MM.1S (cell line): ENCODE measurements around the gene LYSMD2.

Experiments used
- DNase-seq: peaks from one replicate; pipeline ENCODE4 v3.0.0-alpha.2; 2015
- H2AFZ ChIP-seq: fragments of 300-600 bp; sonication (generic); 2 replicates; pipeline ENCODE4 v1.6.0; 2016; ENCODE audit warnings: antibody characterized with exemption, low read length
- H3F3A ChIP-seq: fragments of 300-600 bp; sonication (generic); 2 replicates; pipeline ENCODE4 v1.6.1; 2016; ENCODE audit warnings: mild to moderate bottlenecking, antibody characterized with exemption, low read length, moderate library complexity, mixed read lengths; ENCODE audit not compliant: insufficient read depth
- H3K27ac ChIP-seq: fragments of 300-600 bp; sonication (generic); 2 replicates; pipeline ENCODE4 v1.5.1; 2016; ENCODE audit warnings: mild to moderate bottlenecking, low read length
- H3K27me3 ChIP-seq: fragments of 300-600 bp; sonication (generic); replicated peaks from 2 replicates; pipeline ENCODE4 v1.6.0; 2016; ENCODE audit warnings: low read length; ENCODE audit not compliant: insufficient read depth
- H3K36me3 ChIP-seq: fragments of 300-600 bp; sonication (generic); replicated peaks from 2 replicates; pipeline ENCODE4 v1.6.1; 2016; ENCODE audit warnings: mild to moderate bottlenecking, low read length, mixed read lengths; ENCODE audit not compliant: insufficient read depth
- H3K4me1 ChIP-seq: fragments of 300-600 bp; sonication (generic); 2 replicates; pipeline ENCODE4 v1.6.1; 2016; ENCODE audit warnings: low read length, mixed read lengths
- H3K4me2 ChIP-seq: fragments of 300-600 bp; sonication (generic); 2 replicates; pipeline ENCODE4 v1.6.0; 2016; ENCODE audit warnings: low read depth, low read length
- H3K4me3 ChIP-seq: fragments of 300-600 bp; sonication (generic); 2 replicates; pipeline ENCODE4 v1.5.1; 2016; ENCODE audit warnings: low read length, mixed read lengths
- H3K79me2 ChIP-seq: fragments of 300-600 bp; sonication (generic); 2 replicates; pipeline ENCODE4 v1.6.1; 2016; ENCODE audit warnings: mixed run types, low read length, mixed read lengths
- H3K9ac ChIP-seq: fragments of 300-600 bp; sonication (generic); 2 replicates; pipeline ENCODE4 v1.6.1; 2016; ENCODE audit warnings: low read length, mixed read lengths
- H3K9me2 ChIP-seq: fragments of 300-600 bp; sonication (generic); replicated peaks from 2 replicates; pipeline ENCODE4 v1.6.1; 2016; ENCODE audit warnings: mild to moderate bottlenecking, low read length, mixed read lengths; ENCODE audit not compliant: insufficient read depth
- H3K9me3 ChIP-seq: fragments of 300-600 bp; sonication (generic); replicated peaks from 2 replicates; pipeline ENCODE4 v1.6.1; 2016; ENCODE audit warnings: mild to moderate bottlenecking, low read length, mixed read lengths; ENCODE audit not compliant: insufficient read depth
- H4K20me1 ChIP-seq: fragments of 300-600 bp; sonication (generic); 2 replicates; pipeline ENCODE4 v1.6.1; 2016; ENCODE audit warnings: mild to moderate bottlenecking, low read length, moderate library complexity, mixed read lengths; ENCODE audit not compliant: insufficient read depth
- EZH2 ChIP-seq: fragments of 300-600 bp; sonication (generic); optimal IDR thresholded peaks from 2 replicates; pipeline ENCODE3; 2017; ENCODE audit warnings: low read depth, mild to moderate bottlenecking, antibody characterized with exemption, low read length, mixed read lengths
- EZH2phosphoT487 ChIP-seq: fragments of 300-600 bp; sonication (generic); IDR thresholded peaks from 2 replicates; pipeline ENCODE4 v1.6.1; 2018; ENCODE audit warnings: antibody characterized with exemption, low read length
- TF ChIP-seq, protein P1 (sequence below): fragments of 300-600 bp; sonication (generic); IDR thresholded peaks from 2 replicates; pipeline ENCODE4 v1.5.1; 2016; ENCODE audit warnings: antibody characterized with exemption, low read length, mixed read lengths

The LYSMD2 gene

DNA sequence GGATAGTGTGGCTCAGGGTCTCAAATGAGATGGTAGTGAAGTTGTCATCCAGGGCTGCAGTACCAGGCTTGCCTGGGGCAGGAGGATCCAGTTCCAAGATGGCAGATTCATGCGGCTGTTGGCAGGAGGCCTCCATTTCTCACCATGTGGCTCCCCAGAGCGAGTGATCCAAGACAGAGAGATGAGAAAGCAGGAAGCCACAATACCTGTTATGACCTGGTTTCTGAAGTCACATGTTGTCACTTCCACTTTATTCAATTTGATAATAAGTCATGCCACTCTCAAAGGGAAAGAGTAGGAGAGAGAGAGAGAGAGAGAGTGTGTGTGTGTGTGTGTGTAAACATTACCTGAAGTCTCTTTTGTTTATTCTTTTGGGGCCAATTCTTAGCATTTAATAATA is 44.1 kb upstream of the LYSMD2 start:
- H3K9ac ChIP-seq, result no peak overlapping the region
- no peaks in the 10 kb centered on the region for H4K20me1 ChIP-seq
- H3K79me2 ChIP-seq, result no peaks in the 10 kb centered on the region
- no peaks in the 10 kb centered on the region for H3K4me1 ChIP-seq
- no peaks in the 10 kb centered on the region for H3F3A ChIP-seq
- H3K9me3 ChIP-seq, result no peaks in the 10 kb centered on the region
- TF ChIP-seq, protein P1, sequence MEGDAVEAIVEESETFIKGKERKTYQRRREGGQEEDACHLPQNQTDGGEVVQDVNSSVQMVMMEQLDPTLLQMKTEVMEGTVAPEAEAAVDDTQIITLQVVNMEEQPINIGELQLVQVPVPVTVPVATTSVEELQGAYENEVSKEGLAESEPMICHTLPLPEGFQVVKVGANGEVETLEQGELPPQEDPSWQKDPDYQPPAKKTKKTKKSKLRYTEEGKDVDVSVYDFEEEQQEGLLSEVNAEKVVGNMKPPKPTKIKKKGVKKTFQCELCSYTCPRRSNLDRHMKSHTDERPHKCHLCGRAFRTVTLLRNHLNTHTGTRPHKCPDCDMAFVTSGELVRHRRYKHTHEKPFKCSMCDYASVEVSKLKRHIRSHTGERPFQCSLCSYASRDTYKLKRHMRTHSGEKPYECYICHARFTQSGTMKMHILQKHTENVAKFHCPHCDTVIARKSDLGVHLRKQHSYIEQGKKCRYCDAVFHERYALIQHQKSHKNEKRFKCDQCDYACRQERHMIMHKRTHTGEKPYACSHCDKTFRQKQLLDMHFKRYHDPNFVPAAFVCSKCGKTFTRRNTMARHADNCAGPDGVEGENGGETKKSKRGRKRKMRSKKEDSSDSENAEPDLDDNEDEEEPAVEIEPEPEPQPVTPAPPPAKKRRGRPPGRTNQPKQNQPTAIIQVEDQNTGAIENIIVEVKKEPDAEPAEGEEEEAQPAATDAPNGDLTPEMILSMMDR, result no peak
- TF ChIP-seq EZH2 (no peak), EZH2phosphoT487 (no peak)
- no peak overlapping the region for H3K27ac ChIP-seq
- no peak overlapping the region for H3K4me3 ChIP-seq
- no peak overlapping the region for H2AFZ ChIP-seq
- no peak for DNase-seq
- H3K27me3 ChIP-seq, result no peaks in the 10 kb centered on the region
- H3K9me2 ChIP-seq, result no peaks in the 10 kb centered on the region
- no peaks in the 10 kb centered on the region for H3K36me3 ChIP-seq
- no peak overlapping the region for H3K4me2 ChIP-seq

DNA sequence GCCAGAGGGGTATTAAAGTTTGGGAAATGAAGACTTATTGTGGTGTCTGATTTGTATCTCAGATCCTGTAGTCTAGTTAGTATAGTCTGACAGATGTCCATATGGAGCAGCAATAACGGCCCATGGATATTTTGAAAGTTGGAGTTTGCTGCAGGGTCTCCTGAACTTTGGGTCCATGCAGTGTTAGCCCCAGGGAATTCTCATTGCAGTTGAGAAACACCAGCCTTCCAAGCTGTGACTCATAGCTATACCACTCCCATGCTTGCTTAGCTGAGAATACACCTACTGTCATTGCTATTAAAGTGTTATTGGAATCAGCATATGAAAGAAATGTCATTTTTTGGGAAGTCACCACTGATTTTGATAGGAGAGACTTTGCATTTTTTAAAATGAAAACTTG is 43.2 kb upstream of the LYSMD2 start:
- Histone ChIP-seq H3K36me3 (no peaks in the 10 kb centered on the region), H4K20me1 (no peaks in the 10 kb centered on the region), H3K4me3 (no peak overlapping the region), H3K9ac (no peak overlapping the region), H3K9me2 (no peaks in the 10 kb centered on the region), H3F3A (no peaks in the 10 kb centered on the region), H3K4me2 (no peak overlapping the region), H3K27me3 (no peaks in the 10 kb centered on the region), H3K9me3 (no peaks in the 10 kb centered on the region), H2AFZ (no peak overlapping the region), H3K4me1 (no peaks in the 10 kb centered on the region), H3K79me2 (no peaks in the 10 kb centered on the region), H3K27ac (no peak overlapping the region)
- TF ChIP-seq, protein P1, result no peak
- TF ChIP-seq EZH2, result no peak
- no peak for TF ChIP-seq EZH2phosphoT487
- DNase-seq, result no peak

DNA sequence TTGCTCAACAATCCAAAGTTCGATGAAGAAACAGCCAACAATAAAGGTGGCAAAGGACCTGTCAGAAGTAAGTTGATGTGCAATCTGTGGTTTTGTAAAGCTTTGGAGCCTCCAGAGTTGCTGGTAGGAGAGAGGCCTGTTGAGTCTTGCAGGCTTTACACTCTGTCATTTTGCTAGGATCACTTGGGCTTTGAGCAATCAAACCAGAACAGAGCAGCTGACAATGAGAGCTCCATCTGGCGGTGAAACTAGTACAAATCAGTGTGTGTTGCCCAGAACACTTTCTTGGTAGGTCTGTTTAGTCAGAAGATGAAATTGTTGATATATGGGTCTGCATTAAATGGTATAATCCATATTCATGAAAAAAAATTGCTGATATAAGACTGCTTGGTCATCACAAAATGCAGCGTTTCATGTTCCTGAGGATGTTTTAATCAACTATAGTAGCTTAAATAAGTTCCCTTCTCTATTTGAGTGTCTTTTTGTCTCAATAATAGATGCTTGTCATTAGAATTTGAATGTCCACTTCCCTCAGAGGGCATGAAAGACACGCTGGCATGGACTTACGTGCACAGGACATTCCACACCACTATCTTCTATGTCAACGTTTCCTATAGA is 39.6 kb upstream of the LYSMD2 start:
- no peak overlapping the region for H3K27ac ChIP-seq

More for the DNA sequence above, 39.6 kb upstream of the LYSMD2 start:
- no peaks in the 10 kb centered on the region for H3K9me3 ChIP-seq
- no peak overlapping the region for H3K4me3 ChIP-seq
- H4K20me1 ChIP-seq, result no peaks in the 10 kb centered on the region
- H3K4me2 ChIP-seq, result no peak overlapping the region
- no peaks in the 10 kb centered on the region for H3K27me3 ChIP-seq
- no peaks in the 10 kb centered on the region for H3K9me2 ChIP-seq
- no peaks in the 10 kb centered on the region for H3K4me1 ChIP-seq
- no peaks in the 10 kb centered on the region for H3K79me2 ChIP-seq
- peak; percentile 73 for DNase-seq
- no peak overlapping the region for H2AFZ ChIP-seq
- no peak overlapping the region for H3K9ac ChIP-seq
- TF ChIP-seq EZH2phosphoT487, result no peak
- TF ChIP-seq, protein P1, result peak; percentile 86
- no peaks in the 10 kb centered on the region for H3F3A ChIP-seq
- H3K36me3 ChIP-seq, result no peaks in the 10 kb centered on the region
